GM19452 (cell line): ENCODE measurements around the gene E2F1.
"Not testable (repeated sequence)": the region's sequence is repeated elsewhere in the genome, so short reads cannot be mapped to it uniquely, and the experiment has no call there.

Experiments
- ATAC-seq: cut with Tn5 transposase; IDR thresholded peaks from one replicate; pipeline ENCODE4 v1.9.1; 2021; ENCODE audit not compliant: unreplicated experiment

The E2F1 gene

DNA sequence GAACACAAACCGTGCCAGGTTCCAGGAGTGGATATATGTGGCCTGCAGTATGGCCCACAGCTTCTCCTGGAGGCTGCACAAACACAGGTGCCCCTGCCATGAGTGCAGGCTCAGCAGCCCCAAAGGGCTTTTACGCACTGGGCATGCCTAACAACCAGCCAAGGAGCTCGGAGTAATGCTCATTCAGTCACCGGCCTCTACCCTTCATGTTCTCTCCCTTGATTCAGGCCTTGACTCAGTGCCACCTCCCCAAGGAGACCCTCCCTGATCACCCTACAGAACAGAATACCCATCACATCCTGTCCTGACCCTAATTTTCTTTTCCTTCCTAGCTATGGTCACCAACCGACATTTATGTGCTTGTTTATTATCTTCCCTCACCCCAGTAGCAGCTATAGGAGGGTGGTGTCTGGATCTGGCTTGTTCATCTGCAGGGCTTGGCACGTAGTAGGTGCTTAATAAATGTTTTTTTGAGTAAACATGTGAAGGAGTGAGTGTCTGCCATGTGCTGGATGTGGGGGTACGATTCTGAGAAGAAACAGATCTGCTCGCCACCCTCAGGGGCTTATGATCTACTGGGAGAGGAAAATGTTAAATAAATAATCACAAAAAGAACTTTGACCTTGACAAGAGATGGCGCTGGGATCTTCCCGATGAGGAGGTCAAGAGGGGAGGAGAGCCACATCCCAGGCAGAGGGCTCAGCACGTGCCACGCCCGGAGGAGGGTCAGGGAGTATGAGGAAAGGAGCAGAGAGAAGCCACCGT lies 24.7 kb upstream of the E2F1 start:
- ATAC-seq, result no peak

DNA sequence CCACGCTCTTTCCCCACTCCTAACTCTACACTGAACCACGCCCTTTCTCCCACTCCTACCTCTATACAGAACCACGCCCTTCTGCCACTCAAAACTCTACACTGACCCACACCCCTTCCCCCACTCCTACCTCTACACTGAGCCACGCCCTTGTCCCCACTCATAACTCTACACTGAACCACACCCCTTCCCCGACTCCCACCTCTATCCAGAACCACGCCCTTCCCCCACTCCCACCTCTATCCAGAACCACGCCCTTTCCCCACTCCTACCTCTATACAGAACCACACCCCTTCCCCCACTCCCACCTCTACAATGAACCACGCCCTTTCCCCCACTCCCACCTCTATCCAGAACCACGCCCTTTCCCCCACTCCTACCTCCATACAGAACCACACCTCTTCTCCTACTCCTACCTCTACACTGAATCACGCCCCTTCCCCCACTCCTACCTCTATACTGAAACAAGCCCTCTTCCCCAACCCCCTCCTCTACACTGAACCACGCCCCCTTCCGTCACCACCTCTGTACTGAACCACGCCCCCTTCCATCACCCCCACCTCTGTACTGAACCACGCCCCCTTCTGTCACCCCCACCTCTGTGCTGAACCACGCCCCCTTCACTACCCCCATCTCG lies 23.8 kb upstream of the E2F1 start:
- no peak for ATAC-seq

DNA sequence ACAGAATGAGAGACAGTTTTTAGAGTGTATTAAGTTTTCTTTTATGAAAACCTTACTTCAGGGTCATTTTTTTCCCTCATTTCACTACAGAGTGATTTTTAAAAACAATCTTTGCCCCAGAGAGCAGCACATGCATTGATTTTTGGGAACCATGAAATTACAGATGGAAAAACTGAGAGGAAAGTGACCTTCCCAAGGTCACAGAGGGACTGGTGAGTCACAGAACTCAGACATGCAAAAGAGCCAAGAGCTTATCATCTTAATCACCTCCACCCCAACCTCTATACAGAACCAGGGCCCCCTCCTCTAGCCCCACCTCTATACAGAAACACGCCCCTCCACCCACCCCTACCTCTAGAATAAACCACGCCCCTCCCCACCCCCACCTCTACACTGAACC lies 23.2 kb upstream of the E2F1 start:
- ATAC-seq, result no peak

DNA sequence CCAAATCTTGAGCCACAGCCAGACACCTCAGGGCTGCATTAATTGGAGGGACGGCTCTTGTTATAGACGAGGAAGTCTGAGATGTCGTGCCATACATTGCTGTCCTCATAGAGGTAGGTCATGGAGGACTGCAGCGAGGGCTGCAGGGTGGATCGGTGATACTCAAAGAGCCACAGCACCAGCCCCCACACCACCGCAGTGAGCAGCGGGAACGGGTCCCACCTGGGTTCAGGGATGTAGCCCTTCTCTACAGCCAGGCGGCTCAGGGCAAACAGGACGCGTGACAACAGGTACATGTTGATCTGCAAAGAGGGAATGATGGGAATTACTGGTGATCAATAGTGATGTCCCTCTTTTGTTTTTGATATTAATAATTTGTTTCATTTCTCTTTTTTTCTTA lies 21.5 kb upstream of the E2F1 start:
- no peak for ATAC-seq

DNA sequence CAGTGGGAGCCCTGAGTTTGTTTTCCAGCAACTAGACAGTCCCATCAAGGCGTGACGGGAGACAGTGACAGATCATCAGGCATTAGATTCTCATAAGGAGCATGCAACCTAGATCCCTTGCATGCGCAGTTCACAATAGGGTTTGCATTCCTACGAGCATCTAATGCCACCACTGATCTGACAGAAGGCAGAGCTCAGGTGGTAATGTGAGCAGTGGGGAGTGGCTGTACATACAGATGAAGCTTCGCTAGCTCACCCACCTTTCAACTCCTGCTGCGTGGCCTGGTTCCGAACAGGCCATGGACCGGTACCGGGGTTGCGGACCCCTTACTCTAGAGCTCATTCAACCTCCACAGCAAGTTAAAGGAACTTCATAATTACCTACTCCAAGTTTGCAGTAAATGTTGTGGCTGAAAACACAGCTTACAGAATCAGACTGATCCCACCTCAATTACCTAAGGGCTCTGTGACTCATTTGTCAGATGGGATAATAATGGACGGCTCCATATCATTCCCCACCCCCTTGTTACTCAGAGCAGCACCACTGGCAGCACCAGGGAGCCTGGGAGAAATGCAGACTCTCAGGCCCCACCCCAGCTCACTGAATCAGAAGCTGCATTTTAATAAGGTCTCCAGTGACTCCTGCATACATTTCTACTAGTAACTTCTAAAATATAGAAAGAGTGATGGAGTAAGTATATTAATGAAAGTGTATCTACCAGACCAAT lies 18.2 kb upstream of the E2F1 start:
- ATAC-seq, result no peak

DNA sequence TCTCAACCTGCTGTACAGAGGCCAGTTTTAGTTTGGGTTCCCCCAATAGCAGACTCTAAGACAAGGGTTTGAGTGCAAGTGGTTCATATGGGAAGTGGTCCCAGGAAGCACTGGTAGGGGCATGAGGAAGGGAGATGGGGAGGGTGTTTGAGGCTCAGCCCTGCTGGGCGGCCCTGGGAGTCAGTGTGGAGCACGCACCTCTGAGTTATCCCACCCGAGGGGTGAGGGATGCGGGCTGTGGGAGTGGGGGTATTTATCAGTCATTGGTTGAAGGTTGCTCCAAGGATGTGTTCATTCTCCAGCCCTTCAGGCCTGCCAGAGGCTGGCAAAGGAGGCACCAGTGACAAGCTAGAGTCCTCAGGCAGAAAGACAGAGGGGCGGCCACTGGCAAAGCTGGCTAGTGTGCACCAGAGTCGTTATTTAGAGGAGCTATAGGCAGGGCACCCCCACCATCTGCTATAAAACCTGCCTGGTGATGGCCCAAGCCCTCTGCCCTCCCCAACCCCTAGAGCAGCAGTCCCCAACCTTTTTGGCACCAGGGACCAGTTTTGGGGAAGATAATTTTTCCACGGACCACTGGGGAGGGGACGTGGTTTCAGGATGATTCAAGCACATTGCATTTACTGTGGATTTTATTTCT lies 17.4 kb upstream of the E2F1 start:
- no peak for ATAC-seq

DNA sequence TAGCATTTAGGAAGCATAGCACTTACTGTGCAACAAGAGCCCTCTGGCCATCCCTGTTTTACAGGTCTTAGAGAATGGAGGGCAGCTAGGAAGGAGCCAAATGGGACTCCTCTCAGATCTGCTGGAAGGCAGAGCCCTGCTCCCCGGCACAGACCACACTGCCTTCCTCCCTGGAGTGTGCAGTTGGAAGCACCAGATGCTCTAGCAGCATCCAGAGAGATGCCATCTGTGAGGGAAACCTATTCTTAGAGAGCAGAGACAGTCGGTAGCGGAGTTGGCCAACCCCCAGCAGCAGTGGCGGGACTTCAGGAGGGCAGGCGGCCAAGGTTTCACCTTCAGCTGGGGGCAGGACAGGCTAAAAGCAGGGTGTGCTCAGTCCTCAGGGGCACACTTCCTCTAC lies 16.7 kb upstream of the E2F1 start:
- ATAC-seq, result no peak

DNA sequence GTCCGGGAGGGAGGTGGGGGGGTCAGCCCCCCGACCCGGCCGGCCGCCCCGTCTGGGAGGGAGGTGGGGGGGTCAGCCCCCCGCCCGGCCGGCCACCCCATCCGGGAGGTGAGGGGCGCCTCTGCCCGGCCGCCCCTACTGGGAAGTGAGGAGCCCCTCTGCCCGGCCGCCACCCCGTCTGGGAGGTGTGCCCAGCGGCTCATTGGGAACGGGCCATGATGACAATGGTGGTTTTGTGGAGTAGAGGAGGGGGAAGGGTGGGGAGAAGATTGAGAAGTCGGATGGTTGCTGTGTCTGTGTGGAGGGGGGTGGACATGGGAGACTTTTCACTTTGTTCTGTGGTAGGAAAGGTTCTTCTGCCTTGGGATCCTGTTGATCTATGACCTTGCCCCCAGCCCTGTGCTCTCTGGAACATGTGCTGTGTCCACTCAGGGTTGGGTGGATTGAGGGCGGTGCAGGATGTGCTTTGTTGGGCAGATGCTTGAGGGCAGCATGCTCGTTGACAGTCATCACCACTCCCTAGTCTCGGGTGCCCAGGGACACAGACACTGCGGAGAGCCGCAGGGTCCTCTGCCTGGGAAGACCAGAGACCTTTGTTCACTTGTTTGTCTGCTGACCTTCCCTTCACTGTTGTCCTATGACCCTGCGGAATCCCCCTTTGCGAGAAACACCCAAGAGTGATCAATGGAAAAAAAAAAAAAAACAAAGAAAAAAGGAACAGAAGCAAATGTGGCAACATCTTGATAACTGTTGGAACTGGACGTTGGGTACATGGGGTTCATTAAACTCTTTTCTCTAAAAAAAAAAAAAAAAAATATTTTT lies 15.7 kb upstream of the E2F1 start:
- ATAC-seq, result no peak

DNA sequence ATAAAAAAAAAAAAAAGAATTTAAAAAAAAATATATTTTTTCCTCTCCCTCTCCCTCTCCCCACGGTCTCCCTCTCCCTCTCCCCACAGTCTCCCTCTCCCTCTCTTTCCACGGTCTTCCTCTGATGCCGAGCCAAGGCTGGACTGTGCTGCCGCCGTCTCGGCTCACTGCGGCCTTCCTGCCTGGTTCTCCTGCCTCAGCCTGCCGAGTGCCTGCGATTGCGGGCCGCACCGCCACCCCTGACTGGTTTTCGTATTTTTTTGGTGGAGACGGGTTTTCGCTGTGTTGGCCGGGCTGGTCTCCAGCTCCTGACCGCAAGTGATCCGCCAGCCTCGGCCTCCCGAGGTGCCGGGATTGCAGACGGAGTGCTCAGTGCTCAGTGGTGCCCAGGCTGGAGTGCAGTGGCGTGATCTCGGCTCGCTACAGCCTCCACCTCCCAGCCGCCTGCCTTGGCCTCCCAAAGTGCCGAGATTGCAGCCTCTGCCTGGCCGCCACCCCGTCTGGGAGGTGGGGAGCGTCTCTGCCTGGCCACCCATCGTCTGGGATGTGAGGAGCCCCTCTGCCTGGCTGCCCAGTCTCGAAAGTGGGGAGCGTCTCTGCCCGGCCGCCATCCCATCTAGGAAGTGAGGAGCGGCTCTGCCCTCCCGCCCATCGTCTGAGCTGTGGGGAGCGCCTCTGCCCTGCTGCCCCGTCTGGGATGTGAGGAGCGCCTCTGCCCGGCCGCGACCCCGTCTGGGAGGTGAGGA lies 14.7 kb upstream of the E2F1 start:
- ATAC-seq, result not testable (repeated sequence)

DNA sequence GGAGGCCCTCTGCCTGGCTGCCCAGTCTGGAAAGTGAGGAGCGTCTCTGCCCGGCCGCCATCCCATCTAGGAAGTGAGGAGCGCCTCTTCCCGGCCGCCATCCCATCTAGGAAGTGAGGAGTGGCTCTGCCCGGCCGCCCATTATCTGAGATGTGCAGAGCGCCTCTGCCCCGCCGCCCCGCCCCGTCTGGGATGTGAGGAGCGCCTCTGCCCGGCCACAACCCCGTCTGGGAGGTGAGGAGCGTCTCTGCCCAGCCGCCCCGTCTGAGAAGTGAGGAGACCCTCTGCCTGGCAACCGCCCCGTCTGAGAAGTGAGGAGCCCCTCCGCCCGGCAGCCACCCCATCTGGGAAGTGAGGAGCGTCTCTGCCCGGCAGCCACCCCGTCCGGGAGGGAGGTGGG lies 12.8 kb upstream of the E2F1 start:
- ATAC-seq, result not testable (repeated sequence)

DNA sequence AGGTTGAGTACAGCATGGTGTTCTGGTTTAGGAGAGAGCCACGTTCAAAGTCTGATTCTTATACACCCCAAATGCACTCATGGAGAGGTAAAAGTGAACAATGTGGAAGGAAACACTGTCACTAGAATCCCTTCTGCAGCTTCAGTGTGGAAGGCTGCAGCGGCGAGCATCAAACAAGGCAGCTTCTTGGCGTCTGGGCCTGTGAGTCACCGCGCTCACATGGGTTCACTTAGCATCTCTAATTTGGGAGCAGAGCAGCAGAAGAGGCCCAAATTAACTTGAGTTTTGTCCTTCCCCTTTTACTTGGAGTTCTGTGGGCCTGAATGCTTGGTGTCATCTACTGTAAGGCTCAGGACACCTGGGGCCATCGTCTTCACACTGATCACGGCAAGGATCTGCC lies 10.9 kb upstream of the E2F1 start:
- ATAC-seq, result no peak

DNA sequence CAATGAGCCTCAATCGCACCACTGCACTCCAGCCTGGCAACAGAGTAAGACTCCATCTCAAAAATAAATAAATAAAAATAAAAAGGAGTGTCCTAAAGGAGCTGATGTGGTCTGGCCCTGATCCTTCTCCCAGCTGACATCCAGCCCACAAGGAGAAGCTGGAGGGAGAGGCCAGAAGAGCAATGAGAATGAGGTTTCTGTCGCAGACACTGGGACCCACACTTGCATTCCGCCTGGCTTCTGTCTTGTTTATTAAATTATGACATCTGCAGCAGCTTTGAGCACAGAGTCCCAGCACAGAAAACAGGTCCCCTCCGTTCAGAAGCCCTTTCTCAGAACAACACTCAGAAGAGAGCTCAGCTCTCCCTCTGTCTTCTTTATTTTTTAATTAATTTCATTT lies 10.3 kb upstream of the E2F1 start:
- ATAC-seq, result no peak

DNA sequence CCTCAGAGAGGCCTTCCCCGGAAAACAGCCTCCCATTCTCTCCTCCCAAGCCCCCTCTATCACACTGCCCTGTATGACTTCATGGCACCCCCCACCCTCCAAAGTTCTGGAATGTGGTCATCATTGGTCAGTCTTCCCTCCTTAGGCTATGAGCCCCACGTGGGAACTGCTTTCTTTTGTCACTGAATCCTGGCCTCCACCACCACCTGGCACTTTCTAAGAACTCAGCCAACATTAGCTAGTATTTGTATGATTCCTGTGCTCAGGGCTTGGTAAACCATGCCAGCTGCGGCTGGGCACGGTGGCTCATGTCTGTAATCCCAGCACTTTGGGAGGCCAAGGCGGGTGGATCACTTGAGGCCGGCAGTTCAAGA lies 8.4 kb upstream of the E2F1 start:
- no peak for ATAC-seq

DNA sequence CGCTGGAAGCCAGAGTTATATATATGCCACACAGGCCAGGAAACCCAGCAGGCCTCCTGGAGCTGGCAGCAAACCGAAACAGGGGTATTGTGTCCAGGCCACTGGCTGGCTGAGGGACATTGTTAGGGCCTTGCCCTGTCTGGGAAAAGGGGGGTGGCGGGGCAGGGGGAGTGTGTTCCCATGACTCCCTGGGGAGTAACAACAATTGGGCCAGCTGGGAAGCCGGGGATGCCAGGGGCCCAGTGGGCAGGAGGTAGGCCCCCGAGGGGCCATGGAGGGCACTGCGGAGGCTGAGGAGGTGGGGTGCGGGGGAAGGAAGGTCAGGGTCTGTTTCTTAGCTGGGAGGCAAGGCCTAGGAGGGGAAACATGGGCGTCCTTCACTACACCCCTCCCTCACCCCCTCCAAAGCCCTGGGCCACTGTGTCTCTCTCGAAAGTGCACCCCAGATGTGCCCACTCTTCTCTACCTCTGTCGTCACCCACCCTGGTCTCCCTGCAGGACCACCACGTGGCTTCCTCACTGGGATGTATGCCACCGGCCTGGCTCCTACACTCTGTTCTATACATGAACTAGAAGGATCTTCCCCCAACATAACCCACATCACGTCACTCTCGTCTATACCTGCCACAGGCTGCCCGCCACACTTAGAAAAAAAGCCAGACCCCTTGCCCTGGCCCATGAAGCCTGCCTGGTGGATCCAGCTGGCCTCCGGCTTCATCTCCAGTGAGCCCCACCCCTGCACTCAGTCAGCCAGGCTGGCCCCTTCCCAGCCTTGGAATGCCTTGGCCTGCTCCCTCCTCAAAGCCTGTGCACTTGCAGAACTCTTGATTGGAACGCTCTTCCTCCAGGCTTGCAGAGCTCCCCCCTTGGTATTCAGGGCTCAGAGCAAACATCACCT lies 7.8 kb upstream of the E2F1 start:
- ATAC-seq, result no peak

DNA sequence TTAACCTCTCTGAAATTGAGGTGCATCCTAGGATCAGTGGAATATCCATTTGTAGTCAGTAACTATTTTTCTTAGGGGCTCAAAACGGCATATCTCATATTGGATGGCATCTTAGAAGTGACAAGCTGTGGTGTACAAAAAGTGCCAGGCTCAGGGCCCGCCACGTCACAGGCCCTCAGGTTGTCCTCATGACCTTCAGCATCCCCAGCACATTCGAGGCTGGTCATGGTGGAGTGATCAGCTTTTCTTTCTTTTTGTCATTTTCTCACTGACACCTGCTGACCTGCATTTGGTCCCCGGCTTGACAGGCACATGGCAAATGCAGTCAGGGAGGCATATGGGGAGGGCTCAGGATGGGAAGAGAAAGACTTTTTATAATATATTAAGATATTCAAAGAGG lies 7.1 kb upstream of the E2F1 start:
- ATAC-seq, result no peak

DNA sequence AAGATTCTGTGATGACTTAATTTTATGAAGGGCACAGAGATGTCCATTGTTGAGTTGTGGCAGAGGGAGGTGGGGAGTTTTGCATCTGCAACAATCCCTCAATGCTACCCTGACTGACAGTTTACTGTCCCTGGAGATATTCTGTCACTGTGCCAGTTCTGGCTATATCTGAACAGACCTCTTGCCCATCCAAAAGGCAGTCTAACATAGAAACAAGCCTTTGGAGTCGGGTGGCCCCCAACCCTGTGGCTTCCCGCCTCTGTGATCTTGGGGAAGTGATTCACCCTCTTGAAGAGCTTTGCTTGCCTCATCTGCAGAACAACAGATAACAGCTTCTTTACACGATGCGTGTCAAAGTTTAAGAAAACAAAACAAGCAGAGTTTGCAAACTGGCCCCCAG lies 3.8 kb upstream of the E2F1 start:
- ATAC-seq, result no peak

DNA sequence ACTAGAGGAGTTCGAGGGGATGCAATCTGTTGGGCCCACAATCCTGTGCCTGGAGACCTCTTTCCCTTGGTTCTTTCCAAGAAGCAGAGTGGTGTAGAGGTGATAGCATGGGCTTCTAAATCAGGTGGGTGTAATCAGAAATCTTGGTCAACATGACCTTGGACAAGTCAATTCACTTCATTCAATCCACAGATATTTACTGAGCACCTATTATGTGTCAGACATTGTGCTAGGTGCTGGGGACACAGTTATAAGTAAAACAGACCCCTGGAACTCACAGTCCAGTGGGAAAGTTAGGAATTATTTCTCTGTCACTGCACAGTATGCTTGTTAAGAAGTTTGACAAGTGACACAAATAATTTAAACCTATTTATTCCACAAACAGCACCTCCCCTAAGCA lies 3.3 kb upstream of the E2F1 start:
- ATAC-seq, result no peak

DNA sequence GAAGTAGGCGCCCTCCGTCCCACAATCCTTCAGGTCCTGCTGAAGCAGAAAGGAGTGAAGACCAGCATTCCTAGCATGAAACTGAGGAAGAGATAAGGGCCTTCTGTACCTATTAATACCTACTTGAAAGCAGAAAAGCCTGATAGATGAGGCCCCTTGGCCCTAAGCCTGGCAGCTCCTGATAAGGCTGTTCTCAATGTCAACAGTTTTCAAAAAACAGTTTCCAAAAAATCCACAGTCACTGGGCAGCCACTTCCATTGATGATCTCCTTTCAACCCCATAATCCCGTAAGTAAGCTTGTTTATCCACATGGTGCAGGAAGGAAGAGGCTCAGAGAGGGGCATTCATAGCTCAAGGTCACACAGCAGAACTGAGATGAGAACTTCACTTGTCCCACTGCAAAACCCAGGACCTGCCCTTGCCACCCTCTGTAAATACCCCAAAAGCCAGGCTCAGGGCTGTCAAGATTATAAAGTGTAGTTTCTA lies 2.8 kb upstream of the E2F1 start:
- no peak for ATAC-seq
